Endothelial cell (in vitro differentiated cells): ENCODE results near the gene TRAM2. TPM values are rescaled to one million over a fixed set of nuclear protein-coding genes. Genes with fewer than 3 reads are reported as not detected.
A peak's percentile ranks its signal among the peaks of the same experiment; 100 is the strongest.

Experiments
- DNase-seq: peaks from one replicate; pipeline ENCODE4 v3.0.0; 2021; ENCODE audit warnings: low spot score
- H3K27ac Mint-ChIP-seq: one replicate; pipeline ENCODE4 v1.8.0; 2021; ENCODE audit warnings: mixed read lengths, inconsistent platforms; ENCODE audit not compliant: unreplicated experiment
- H3K27me3 Mint-ChIP-seq: one replicate; pipeline ENCODE4 v1.8.0; 2021; ENCODE audit warnings: mild to moderate bottlenecking, moderate library complexity, mixed read lengths, inconsistent platforms; ENCODE audit not compliant: unreplicated experiment
- H3K36me3 Mint-ChIP-seq: one replicate; pipeline ENCODE4 v1.8.0; 2021; ENCODE audit warnings: mild to moderate bottlenecking, low read depth, mixed read lengths, inconsistent platforms; ENCODE audit not compliant: unreplicated experiment
- H3K4me1 Mint-ChIP-seq: one replicate; pipeline ENCODE4 v1.8.0; 2021; ENCODE audit warnings: mild to moderate bottlenecking, mixed read lengths, inconsistent platforms; ENCODE audit not compliant: unreplicated experiment
- H3K4me3 Mint-ChIP-seq: one replicate; pipeline ENCODE4 v1.8.0; 2021; ENCODE audit warnings: mild to moderate bottlenecking, mixed read lengths, inconsistent platforms; ENCODE audit not compliant: unreplicated experiment
- H3K9me3 Mint-ChIP-seq: one replicate; pipeline ENCODE4 v1.8.0; 2021; ENCODE audit warnings: mixed read lengths, inconsistent platforms; ENCODE audit not compliant: unreplicated experiment
- CTCF ChIP-seq: fragments of 200-600 bp; sonication (generic); IDR thresholded peaks from one replicate; pipeline ENCODE4 v1.5.0; 2021; ENCODE audit warnings: antibody characterized with exemption; ENCODE audit not compliant: unreplicated experiment
- total RNA-seq: library from RNA; stranded (reverse); fragmentation: NEBNext Ultra II Directional; extraction: Animal tissue kit (Norgen Biotek cat#: 25700); gene quantifications from one replicate; pipeline ENCODE4 v1.2.1, GENCODE V29; 2021; ENCODE audit not compliant: unreplicated experiment

The TRAM2 gene
- total RNA-seq, 1 donor from 2014 or later = 29.4 TPM

- peaks cover 5% of the 10 kb centered on the region for H3K36me3 Mint-ChIP-seq
- H3K4me1 Mint-ChIP-seq = peaks cover 39% of the 10 kb centered on the region
- H3K9me3 Mint-ChIP-seq = no peaks in the 10 kb centered on the region
- H3K27ac Mint-ChIP-seq = no peak overlapping the region
- no peak for DNase-seq
- peaks cover 3% of the 10 kb centered on the region for H3K27me3 Mint-ChIP-seq
- no peak for TF ChIP-seq CTCF
- H3K4me3 Mint-ChIP-seq = no peak overlapping the region
Observed at GRCh38 chr6:52537001-52537753, 39.7 kb downstream of the TRAM2 start.

GRCh38 chr6:52536424-52536916 is 40.4 kb downstream of the TRAM2 start:
- H3K4me3 Mint-ChIP-seq = no peak overlapping the region
- no peak overlapping the region for H3K27ac Mint-ChIP-seq
- peaks cover 3% of the 10 kb centered on the region for H3K27me3 Mint-ChIP-seq
- DNase-seq = no peak
- peaks cover 5% of the 10 kb centered on the region for H3K36me3 Mint-ChIP-seq
- no peaks in the 10 kb centered on the region for H3K9me3 Mint-ChIP-seq
- TF ChIP-seq CTCF = no peak
- H3K4me1 Mint-ChIP-seq = peaks cover 39% of the 10 kb centered on the region

GRCh38 chr6:52535711-52536423 is 41.0 kb downstream of the TRAM2 start:
- H3K4me3 Mint-ChIP-seq = no peak overlapping the region
- peaks cover 5% of the 10 kb centered on the region for H3K36me3 Mint-ChIP-seq
- no peak overlapping the region for H3K27ac Mint-ChIP-seq
- peaks cover 39% of the 10 kb centered on the region for H3K4me1 Mint-ChIP-seq
- H3K27me3 Mint-ChIP-seq = peaks cover 3% of the 10 kb centered on the region
- TF ChIP-seq CTCF = no peak
- no peaks in the 10 kb centered on the region for H3K9me3 Mint-ChIP-seq
- DNase-seq = no peak

GRCh38 chr6:52534966-52535390 is 41.9 kb downstream of the TRAM2 start:
- Mint-ChIP-seq H3K9me3 (no peaks in the 10 kb centered on the region), H3K36me3 (peaks cover 5% of the 10 kb centered on the region), H3K4me3 (no peak overlapping the region), H3K27me3 (peaks cover 3% of the 10 kb centered on the region), H3K4me1 (peaks cover 34% of the 10 kb centered on the region), H3K27ac (no peak overlapping the region)
- DNase-seq = no peak
- TF ChIP-seq CTCF = no peak

GRCh38 chr6:52534363-52534762 is 42.5 kb downstream of the TRAM2 start:
- H3K27me3 Mint-ChIP-seq = peaks cover 3% of the 10 kb centered on the region
- no peaks in the 10 kb centered on the region for H3K9me3 Mint-ChIP-seq
- H3K27ac Mint-ChIP-seq = no peak overlapping the region
- H3K4me1 Mint-ChIP-seq = peaks cover 34% of the 10 kb centered on the region
- H3K36me3 Mint-ChIP-seq = peaks cover 5% of the 10 kb centered on the region
- DNase-seq = no peak
- TF ChIP-seq CTCF = no peak
- H3K4me3 Mint-ChIP-seq = peak overlapping the region; percentile 11
